ENCODE results near the gene PSD4.

Gene PSD4

GRCh38 chr2:113160962-113161361 is 12.8 kb upstream of the PSD4 start:
- DNase-seq (ENCODE audit: extremely low spot score) = no peak
- ChIA-PET POLR2A (no interaction called here), CTCF (interaction anchor here (1.2 to 6.6 kb wide), 2 partner anchors 21 to 230 kb away, joined by 3 to 77 read pairs; no protein-coding TSS in a partner anchor)
- TF ChIP-seq, protein P1, sequence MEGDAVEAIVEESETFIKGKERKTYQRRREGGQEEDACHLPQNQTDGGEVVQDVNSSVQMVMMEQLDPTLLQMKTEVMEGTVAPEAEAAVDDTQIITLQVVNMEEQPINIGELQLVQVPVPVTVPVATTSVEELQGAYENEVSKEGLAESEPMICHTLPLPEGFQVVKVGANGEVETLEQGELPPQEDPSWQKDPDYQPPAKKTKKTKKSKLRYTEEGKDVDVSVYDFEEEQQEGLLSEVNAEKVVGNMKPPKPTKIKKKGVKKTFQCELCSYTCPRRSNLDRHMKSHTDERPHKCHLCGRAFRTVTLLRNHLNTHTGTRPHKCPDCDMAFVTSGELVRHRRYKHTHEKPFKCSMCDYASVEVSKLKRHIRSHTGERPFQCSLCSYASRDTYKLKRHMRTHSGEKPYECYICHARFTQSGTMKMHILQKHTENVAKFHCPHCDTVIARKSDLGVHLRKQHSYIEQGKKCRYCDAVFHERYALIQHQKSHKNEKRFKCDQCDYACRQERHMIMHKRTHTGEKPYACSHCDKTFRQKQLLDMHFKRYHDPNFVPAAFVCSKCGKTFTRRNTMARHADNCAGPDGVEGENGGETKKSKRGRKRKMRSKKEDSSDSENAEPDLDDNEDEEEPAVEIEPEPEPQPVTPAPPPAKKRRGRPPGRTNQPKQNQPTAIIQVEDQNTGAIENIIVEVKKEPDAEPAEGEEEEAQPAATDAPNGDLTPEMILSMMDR (IDR thresholded peaks at IDR 0.05; ENCODE audit: control extremely low read depth, extremely low read depth, low read depth, missing control alignments) = no peak

GRCh38 chr2:113162173-113162572 is 11.6 kb upstream of the PSD4 start:
- POLR2A ChIA-PET = no interaction called here
- DNase-seq (ENCODE audit: extremely low spot score) = no peak

DNA sequence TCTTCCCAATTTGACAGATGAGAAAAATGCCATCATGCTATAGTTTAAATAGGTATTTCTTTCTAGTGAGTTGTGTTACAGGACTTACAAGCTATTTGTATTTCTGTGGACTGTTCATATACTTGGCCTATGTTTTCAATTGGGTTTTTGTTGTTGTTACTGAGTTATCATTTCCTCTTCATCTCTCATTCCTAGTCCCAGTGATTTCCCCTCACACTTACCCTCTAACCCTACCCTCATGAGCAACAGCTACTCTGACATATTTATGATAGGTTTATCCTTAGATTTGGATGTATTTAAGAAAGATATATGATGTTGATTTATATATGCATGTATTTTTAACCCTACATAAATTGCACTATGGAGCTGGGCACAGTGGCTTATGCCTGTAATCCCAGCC is 10.9 kb upstream of the PSD4 start:
- no peak for DNase-seq (ENCODE audit: extremely low spot score)
- TF ChIP-seq, protein P1 (IDR thresholded peaks at IDR 0.05; ENCODE audit: control extremely low read depth, extremely low read depth, low read depth, missing control alignments) = no peak
- ChIA-PET CTCF (interaction anchor here (0.7 to 7.4 kb wide), 5 partner anchors 11 to 228 kb away, joined by 3 to 53 read pairs (median 4); partner anchors contain the start of gene PSD4), POLR2A (no interaction called here)

More at GRCh38 chr2:113162173-113162572, 11.6 kb upstream of the PSD4 start:
- CTCF ChIA-PET = interaction anchor here (1.0 to 7.4 kb wide), 3 partner anchors 12 to 42 kb away, joined by 3 to 53 read pairs (median 4); partner anchors contain the start of gene PSD4
- TF ChIP-seq, protein P1 (IDR thresholded peaks at IDR 0.05; ENCODE audit: control extremely low read depth, extremely low read depth, low read depth, missing control alignments) = no peak

GRCh38 chr2:113164215-113164929 is 9.4 kb upstream of the PSD4 start:
- ChIA-PET POLR2A (interaction anchor here (1.3 kb wide), 1 partner anchor 10 kb away, joined by 4 read pairs; the partner anchor contains the start of gene PSD4), CTCF (interaction anchor here (1.2 to 7.4 kb wide), 6 partner anchors 8 to 226 kb away, joined by 3 to 53 read pairs (median 6); no protein-coding TSS in a partner anchor)
- TF ChIP-seq, protein P1 (IDR thresholded peaks at IDR 0.05; ENCODE audit: control extremely low read depth, extremely low read depth, low read depth, missing control alignments) = no peak
- DNase-seq (ENCODE audit: extremely low spot score) = no peak

DNA sequence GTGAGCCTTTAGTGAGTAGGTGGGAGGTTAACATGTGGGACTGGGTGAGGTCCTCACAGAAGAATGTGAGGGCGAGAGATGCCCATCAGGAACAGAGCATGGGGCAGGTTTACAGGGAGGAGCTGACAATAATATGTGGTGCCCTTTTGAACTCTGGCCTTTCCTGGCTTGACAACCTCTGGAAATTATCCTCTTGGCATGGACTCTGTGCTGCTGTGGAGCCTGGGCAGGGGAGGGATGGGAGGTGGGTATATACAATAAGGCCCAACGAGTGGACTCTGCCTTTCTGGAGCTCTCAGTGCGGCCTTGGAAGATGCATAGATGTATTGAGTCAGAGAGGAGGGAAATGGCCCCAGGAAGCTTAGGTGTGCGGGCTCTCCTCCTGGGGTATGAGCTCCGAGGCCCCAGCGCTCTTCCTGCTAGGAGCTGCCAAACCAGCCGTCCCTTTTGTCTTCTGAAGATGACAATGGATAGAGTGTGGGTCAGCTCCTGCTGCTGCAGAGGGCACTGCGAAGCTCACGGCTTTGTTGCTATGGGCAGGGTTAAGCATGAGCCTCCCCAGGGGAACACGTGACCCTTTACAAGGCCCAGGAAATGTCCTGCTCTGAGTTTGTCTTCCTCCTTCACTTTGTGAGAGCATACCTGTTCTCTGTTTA is 8.7 kb upstream of the PSD4 start:
- ChIA-PET CTCF (interaction anchor here (1.1 to 7.4 kb wide), 8 partner anchors 9 to 226 kb away, joined by 3 to 53 read pairs (median 4); no protein-coding TSS in a partner anchor), POLR2A (interaction anchor here (1.3 kb wide), 1 partner anchor 9 kb away, joined by 4 read pairs; the partner anchor contains the start of gene PSD4)
- DNase-seq (ENCODE audit: extremely low spot score) = no peak
- TF ChIP-seq, protein P1 (IDR thresholded peaks at IDR 0.05; ENCODE audit: control extremely low read depth, extremely low read depth, low read depth, missing control alignments) = no peak

DNA sequence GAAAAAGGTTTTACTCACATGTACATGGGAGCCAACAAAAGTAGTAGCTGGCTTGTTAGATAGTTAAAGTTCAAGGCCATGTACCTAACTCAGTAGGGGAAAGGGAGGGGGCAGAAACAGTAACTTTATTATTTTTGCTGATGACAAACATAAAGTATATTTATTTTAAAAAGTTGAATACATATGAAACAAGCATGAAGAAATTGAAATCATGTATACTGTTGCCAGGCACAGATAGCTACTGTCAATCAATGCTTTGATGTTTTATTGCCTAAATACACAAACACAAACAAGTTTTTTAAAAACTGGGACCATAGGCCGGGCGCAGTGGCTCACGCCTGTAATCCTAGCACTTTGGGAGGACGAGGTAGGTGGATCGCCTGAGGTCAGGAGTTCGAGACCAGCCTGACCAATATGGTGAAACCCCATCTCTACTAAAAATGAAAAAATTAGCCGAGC is 7.6 kb upstream of the PSD4 start:
- POLR2A ChIA-PET = no interaction called here

More for the DNA sequence above, 7.6 kb upstream of the PSD4 start:
- CTCF ChIA-PET = interaction anchor here (1.0 to 7.4 kb wide), 8 partner anchors 8 to 224 kb away, joined by 3 to 53 read pairs (median 4); no protein-coding TSS in a partner anchor
- TF ChIP-seq, protein P1 (IDR thresholded peaks at IDR 0.05; ENCODE audit: control extremely low read depth, extremely low read depth, low read depth, missing control alignments) = no peak
- DNase-seq (ENCODE audit: extremely low spot score) = no peak
